GM21381 (cell line): Measurements from ENCODE around the gene SLAMF7.

Source experiments
- ATAC-seq: cut with Tn5 transposase; IDR thresholded peaks from one replicate; pipeline ENCODE4 v1.9.1; 2021; ENCODE audit warnings: mild to moderate bottlenecking, moderate library complexity; ENCODE audit not compliant: unreplicated experiment

SLAMF7 gene

DNA sequence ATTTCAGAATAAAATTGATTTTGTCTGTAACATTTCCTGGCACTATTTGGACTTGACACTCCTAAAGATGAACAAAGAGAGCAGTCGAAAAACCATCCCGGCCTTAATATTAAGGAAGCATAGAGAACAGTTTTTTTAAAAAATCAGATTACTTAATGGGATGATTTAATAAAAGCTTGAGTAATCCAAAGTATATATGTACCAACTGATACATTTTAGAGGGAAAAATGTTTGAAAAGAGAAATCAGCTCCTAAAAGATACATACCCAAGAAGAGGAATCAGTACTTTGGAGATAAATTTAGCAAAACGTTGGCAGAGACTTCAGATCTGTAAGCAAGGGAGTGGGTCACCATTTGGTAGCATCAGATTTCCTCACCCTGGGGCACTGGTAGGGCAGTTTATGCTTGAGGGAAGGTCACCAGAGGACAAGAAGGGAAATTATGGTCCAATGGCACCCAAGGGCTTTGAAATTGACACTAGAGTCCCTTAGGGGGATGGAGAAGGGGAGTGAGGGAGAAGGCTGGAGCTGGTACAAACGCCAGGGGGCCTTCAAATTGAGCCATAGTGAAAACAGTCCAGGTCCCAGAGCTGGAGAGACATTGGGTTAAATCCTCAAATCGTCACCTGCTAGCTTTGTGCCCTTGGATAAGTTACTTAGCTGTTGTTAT, 5.9 kb downstream of the SLAMF7 start:
- no peak for ATAC-seq

DNA sequence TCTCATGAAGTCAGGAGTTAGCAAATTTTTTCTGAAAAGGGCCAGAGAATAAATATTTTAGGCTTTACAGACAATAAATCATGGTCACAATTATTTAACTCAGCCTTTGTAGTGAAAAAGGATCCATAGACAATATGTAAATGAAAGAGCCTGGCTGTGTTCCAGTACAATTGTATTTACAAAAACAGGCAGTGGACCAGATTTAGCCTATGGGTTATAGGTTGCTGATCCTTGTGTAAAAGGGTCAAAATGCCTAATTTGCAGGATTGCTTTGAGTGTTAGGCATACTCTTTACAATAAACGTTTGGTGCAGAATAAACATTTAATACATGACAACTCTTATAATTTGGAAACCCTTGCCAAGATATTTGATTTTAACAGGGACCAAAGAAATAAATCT, 6.5 kb downstream of the SLAMF7 start:
- no peak for ATAC-seq

DNA sequence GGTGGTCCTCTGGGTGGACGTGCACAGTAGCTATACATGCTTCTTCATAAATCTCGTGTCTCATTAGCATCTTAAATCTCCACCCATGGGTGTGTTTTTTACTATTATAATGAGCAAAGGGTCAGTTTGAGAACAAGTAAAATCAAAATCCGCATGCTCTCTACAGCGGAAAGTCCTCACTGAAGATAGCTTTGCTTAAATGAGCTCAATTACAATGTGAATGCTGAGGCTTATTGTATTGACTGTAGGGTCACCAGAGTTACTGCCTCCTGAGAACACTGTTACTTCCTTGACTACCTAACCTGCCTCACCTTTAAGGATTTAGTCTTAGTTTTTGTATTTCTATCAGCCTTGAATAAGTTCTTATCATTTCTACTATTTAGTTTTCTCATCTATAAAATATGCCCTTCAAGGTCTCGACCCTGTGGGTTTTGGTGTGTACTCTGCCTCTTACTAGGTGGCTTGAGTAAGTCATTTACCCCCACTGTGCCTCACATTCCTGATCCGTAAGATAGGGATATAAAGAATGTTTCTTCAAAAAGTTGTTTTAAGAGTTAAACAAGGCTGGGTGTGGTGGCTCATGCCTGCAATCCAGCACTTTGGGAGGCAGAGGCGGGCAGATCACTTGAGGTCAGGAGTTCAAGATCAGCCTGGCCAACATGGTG, 7.9 kb downstream of the SLAMF7 start:
- ATAC-seq, result no peak

DNA sequence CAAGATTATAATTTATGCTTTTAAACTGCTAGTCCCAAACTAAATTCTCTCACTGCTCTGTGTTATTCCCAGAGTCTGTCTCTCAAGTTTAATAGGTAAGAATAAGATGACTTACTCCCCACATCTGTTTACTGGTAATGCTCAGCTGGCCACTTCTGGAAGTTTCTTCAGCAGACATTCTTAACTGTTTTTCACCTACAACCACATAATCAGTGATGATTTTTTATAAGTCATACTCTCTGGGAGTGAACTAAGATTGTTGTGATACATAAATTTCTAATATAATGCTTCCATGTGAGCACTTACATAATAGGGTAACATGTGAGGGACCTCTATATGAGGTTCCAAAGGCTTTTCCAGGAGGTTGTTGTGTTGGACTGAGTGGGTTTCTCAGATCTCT, 8.7 kb downstream of the SLAMF7 start:
- ATAC-seq, result no peak

DNA sequence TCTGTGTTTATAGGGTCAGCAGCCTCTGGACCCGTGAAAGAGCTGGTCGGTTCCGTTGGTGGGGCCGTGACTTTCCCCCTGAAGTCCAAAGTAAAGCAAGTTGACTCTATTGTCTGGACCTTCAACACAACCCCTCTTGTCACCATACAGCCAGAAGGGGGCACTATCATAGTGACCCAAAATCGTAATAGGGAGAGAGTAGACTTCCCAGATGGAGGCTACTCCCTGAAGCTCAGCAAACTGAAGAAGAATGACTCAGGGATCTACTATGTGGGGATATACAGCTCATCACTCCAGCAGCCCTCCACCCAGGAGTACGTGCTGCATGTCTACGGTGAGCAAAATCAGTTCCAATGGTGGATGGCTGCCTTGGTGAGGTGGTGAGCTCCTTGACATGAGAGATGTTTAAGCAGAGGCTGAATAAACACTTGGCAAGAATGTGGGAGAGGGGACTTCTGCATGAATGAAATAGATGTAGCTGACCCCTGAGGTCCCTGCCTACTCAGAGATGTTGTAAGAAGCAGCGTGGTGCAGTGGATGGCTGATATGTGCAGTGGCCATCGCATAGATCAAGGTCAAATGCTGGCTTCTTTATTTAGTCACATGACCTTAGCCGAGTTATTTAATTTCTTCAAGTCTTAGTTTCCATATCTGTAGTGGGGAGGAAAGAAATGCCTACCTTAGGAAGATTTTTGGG, 9.3 kb downstream of the SLAMF7 start:
- no peak for ATAC-seq

DNA sequence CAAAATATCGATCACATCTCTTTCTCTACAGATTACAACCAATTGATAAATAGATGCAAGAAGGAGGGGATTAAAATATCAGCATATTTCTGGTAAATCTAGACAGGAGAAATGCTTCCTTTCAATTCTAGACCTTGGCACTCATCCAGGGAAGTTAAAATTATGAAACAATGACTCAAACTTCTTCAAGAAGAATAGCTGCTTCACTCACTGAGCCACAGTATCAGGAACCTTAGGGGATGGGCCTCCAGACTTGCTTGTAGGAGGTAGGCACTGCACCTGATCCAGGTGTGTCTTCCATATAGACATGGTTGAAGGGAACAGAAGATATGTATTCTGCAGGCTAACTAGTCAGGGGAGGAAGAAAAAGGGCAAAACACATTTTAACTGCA, 9.8 kb downstream of the SLAMF7 start:
- ATAC-seq, result no peak

DNA sequence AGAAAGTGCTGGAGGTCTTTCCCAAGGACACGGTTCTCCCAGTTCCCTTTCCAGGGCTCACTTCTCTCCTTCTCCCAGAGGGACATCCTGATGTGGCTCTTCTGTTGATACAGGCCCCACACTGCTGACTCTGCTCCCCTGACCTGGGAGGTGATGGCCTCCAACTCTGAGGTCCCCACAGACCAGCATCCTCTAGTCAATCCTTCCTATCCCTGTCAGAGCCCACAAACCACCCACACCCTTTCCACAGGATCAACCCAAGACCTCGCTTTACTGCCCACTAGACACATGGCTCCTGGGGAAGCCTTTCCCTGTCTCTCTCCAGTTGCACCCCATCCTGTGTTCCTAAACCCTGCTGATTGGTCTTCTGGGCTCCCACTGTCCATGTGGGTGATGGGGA, 11.6 kb downstream of the SLAMF7 start:
- ATAC-seq, result no peak

DNA sequence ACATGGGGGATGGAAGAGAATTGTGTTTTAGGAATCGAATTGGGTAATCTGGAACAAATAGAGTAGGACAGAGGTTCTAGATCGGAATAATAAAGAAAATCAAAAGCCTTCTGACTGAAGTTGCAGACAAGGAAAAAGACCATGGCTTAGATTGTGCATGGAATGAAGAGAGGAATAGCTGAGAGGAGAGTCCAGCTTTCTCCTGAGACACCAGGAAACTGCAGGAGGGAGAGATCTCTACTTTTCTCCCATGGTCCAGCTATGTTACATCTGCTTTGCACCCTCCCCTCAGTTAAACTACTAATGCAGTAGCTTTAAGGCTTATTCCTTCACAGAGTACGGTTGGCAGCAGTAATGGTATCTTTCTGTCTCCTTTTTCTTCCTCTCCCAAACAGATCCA, 13.4 kb downstream of the SLAMF7 start:
- ATAC-seq, result no peak

DNA sequence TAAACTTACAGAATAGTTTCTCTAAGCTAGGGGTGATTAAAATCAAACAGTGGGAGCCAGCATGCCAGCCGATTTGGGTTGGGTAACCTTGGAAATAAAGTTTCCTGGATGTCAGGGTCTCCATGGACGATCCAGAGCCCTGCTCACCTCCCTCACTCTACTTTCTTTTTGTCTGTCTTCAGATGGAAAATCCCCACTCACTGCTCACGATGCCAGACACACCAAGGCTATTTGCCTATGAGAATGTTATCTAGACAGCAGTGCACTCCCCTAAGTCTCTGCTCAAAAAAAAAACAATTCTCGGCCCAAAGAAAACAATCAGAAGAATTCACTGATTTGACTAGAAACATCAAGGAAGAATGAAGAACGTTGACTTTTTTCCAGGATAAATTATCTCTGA, 13.9 kb downstream of the SLAMF7 start:
- no peak for ATAC-seq

DNA sequence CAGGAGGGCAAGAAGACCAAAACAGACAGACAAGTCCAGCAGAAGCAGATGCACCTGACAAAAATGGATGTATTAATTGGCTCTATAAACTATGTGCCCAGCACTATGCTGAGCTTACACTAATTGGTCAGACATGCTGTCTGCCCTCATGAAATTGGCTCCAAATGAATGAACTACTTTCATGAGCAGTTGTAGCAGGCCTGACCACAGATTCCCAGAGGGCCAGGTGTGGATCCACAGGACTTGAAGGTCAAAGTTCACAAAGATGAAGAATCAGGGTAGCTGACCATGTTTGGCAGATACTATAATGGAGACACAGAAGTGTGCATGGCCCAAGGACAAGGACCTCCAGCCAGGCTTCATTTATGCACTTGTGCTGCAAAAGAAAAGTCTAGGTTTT, 14.5 kb downstream of the SLAMF7 start:
- ATAC-seq, result no peak

DNA sequence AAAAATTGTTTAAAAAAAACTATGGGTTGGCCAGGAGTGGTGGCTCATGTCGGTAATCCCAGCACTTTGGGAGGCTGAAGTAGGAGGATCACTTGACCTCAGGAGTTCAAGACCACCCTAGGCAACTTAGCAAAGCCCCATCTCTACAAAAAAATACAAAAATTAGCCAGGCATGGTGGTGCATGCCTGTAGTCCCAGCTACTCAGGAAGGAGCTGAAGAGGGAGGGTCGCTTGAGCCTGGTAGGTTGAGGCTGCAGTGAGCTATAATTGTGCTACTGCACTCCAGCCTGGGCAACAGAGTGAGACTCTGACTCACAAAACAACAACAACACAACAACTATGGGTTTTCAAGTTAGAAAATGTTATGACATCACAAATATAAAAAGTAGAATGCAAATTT, 16.4 kb downstream of the SLAMF7 start:
- no peak for ATAC-seq

DNA sequence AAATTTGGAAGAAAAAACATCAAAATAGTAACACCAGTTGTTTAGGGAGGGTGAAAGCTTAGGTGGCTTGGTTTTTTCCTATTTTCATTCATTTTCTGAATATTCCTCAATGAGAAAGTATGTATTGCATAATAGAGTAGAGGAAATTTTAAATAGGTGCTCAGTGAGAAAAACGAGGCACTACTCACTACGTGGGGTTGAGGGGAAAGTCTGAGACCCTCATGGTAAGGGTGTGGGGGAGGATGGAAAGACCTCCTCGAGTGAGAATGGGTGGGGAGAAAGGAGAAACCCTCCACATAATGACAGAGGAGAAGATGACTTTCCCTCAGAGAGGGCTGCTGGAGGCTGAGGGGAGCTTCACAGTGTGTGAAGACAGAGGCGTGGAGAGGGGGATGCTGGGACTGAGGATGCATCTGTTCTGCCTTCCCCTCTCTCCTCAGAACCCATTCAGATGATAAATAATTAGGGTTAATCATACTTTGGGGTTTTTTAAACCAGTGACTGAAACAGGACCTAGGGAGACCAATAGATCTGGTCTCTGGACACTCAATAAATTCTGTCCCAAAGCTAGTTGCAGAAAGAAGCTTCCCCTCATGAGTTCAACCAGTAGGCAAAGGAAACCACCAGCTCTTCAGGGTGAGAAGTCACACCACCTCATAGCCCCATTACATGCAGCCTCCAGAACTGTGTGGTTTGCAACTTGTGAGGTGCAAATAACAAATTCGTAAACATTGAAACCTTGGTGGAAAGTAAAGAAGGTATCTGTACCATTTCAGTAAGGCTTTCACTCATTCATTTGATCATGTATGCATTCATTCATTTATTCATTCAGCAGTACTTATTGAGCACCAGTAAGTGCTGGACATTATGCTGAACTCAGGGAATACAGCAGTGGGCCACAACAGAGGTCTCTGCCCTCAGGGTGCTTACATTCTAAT, 17.1 kb downstream of the SLAMF7 start:
- ATAC-seq, result peak; percentile 43

DNA sequence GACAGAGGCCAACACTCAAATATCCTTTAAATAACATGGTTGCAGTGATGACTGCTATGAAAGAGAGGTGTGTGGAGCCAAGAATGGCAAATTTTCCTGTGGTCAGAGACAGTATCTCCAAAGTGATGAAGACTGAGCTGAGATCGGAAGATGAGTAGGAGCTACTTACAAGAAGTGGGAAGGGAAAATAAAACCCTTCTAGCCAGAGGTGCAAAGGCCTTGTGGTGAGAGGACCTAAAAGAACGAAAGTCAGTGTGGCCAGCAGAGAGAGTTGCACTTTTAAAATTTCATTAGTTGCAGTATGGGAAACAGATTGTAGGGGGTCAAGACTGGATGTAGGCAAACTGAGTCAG, 17.8 kb downstream of the SLAMF7 start:
- ATAC-seq, result peak; percentile 24

DNA sequence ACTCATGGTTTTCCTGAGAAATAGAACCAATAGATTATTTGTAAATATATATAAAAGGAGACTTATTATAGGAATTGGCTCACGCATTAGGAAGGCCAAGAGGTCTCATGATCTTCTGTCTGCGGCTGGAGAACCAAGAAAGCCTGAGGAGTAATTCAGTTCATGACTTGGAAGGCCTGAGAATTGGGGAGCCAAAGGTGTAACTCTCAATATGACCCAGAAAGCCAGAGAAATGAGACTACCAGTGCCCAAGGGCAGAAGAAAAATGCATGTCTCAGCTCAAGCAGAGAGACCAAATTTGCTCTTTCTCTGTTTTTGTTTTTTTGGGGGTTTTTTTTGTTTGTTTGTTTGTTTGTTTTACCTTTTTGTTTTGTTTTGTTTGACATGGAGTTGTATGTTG, 19.5 kb downstream of the SLAMF7 start:
- no peak for ATAC-seq

DNA sequence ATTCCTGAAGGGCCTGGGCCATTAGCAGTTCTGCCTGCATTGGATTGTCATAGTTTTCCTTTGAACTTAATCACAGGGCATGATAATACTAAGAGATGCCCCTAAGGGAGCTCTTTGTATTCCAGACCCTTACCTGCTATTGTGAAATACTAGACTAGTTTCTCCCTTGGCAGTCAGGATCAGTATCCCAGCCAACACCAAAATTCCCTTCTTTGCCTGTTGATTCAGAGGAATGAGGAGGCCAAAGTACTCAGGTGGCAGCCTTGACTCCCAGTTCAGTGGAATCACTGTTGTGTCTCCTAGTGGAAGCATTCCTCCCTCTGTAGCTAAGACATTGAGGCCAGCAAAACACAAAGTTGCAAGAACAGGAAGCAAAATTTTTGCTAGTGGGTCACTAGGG, 20.7 kb downstream of the SLAMF7 start:
- ATAC-seq, result no peak

DNA sequence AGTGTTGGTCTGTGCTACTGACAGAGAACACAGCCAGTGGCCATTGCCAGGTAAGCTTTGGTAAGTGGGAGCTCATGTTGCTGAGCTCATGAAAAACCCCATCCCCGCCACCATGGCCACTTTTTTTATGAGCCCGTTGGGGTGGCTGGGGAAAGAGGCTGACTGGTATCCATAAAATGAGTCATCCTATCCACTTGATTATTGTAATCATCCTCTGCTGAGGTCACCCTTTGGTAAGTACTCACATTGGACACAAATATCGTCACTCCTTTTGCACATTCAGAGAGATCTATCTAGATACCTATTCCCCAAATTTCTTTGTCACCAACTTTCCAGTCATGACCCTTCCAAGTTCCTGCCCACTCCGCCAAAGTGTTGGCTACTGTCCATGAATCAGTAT, 22.0 kb downstream of the SLAMF7 start:
- ATAC-seq, result no peak

DNA sequence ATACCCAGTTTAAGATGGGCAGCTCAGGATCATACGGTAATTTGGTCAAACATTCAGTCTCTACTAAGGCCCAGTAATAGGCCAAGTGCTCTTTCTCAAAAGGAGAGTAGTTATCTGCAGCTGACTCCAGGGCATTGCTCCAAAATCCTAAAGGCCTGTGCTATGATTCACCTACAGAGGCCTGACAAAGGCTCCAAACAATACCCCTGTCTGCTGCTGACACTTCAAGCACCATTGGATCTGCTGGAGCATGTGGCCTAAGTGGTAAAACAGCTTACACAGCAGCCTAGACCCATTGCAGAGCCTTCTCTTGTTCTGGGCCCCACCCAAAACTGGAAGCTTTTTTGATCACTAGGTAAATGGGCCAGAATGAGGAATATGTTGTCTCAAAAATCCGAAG, 22.8 kb downstream of the SLAMF7 start:
- no peak for ATAC-seq

DNA sequence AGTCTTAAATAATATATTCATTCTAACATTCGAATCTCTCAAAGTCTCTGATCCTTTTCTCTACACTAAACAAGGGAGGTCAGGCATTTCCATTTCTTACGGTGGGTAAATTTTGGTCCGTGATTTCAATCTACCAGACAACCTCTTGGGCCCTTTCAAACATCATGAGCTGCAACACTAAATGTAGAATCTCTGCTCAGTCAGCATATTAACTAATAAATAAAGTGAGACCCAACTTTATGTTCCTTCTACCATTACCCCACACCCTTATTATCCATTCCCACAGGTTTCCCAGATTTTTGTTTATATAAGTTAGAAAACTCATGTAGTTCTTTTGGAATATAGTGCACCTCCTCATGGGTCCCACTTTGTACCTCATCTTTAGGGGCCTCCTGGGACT, 24.9 kb downstream of the SLAMF7 start:
- no peak for ATAC-seq

DNA sequence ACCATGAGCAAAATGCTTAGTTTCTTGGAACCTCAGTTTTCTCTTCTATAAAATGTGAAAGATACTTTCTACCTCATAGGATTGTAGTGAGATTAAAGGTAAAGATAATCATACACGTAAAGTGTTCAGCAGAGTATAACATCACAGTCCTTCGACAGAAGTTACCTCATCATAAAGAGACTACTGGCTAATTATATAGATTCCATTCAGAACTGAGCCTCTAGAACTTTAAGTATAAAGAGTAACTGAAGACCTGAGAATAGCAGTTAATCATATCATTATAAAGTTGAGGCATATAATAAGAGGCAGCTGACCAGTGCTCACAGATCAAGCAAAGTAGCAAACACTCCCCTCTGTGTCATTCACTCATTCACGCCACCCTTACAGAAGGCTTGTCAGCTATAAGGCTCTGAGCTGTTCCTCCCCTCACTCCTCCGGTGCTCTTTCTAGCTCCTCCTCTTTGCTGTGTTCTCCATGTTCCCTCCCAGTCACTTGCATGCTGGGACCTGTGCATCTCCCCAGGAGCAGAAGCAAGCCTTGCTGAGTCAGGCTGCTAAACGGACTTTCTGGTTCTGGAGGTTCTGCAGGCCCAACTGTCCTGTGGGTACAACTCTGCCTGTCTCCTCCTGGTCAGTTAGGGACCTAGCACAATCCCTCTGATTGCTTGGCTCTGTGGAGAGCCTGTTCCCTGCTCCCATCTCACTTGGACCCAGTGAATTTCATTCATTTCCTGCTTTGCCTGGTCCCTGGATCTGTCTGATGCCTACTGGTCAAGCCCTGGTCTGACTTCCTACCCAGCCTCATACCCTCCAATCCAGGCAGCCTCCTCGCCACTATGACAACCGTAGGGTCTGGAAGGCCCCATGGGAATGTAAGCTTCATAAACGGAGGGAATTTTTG, 28.6 kb downstream of the SLAMF7 start:
- ATAC-seq, result peak; percentile 46

DNA sequence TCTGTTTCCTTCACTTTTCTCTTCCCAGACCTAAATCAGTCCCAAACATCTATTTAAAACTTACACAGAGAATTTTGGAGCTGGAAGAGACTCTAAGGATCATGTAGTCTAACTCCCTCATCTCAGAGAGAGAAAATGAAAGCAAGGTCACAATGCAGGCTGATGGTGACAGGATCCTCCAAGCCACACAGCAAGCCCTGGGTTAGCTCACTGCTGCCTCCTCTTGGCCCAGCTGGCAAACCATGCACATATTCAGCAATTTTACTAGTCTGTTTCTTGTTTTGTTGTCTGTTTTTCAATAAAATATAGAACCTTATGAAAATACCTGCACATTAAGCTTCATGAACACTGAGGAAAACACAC, 29.2 kb downstream of the SLAMF7 start:
- ATAC-seq, result peak; percentile 75
